ENCODE results near the gene VPS35L.
"Not testable (repeated sequence)": the region's sequence is repeated elsewhere in the genome, so short reads cannot be mapped to it uniquely, and the experiment has no call there.

The VPS35L gene

DNA sequence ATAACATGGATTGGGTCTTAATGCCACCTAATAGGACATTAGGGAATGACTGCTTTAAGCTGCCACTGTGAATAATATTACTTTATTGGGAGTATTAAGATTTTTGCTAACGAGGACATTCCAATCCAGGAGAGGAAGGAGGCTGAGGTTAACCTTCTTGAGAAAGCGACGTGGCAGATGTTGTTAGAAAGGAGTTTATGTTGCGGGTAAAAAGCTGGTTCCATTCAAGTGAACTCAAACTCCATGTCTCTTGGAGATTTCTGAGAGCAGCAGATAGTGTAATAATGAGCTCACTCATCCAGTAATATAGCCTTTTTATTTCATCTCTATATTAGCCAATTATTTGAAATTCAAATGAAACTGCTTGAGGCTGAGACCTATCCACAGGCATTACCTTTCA is 87.0 kb downstream of the VPS35L start:
- no peak overlapping the region for H3K4me3 ChIP-seq (ENCODE audit: low read depth, low read length)

DNA sequence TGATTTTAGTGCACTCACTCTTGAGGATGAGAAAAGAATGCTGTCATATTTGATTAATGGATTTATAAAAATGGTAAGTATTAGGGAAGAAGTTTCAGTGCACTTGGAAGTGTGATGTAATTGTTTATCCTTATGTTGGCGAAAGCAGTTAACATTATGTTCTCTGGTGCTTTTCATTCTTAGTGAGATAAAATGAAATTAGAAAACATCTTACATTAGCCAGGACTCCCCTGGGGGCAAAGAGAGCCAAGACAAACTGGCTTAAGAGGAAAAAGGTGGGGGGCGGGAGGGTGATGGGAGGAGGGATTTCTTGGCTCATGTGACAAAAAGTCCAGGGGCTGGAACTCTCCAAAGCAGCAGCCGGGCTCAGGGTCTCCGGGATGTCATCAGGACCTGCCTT is 89.4 kb downstream of the VPS35L start:
- no peak overlapping the region for H3K4me3 ChIP-seq (ENCODE audit: low read depth, low read length)

DNA sequence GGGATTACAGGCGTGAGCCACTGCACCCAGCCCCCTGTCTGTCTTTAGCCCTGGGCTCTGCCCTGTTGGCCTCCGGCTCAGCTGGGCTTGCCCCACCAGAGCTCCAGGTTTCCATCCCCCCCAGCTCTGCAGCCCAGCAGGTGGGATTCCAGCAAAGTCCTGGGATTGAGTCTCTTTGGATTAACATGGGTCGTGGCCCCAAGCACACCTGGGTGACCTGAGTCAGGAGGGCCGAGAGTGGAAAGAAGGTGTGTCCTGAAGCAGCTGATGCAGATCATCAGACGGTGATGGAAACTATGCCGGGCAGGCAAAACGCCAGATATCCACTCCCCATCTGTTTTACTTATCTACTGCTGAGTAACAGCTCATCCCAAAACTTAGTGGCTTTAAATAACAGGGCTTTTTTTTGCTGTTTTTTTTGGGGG is 90.1 kb downstream of the VPS35L start:
- H3K4me3 ChIP-seq (ENCODE audit: low read depth, low read length): no peak overlapping the region

- no peak overlapping the region for H3K4me3 ChIP-seq (ENCODE audit: low read depth, low read length)
Observed at GRCh38 chr16:19649980-19650379, 94.5 kb downstream of the VPS35L start.

- no peak overlapping the region for H3K4me3 ChIP-seq (ENCODE audit: low read depth, low read length)
Observed at GRCh38 chr16:19654147-19654546, 98.6 kb downstream of the VPS35L start.

- no peak overlapping the region for H3K4me3 ChIP-seq (ENCODE audit: low read depth, low read length)
Observed at GRCh38 chr16:19655242-19655777, 99.8 kb downstream of the VPS35L start.

GRCh38 chr16:19657831-19658230 is 102.3 kb downstream of the VPS35L start:
- H3K4me3 ChIP-seq (ENCODE audit: low read depth, low read length): no peak overlapping the region

GRCh38 chr16:19659554-19659953 is 104.1 kb downstream of the VPS35L start:
- no peak overlapping the region for H3K4me3 ChIP-seq (ENCODE audit: low read depth, low read length)

GRCh38 chr16:19660432-19660831 is 104.9 kb downstream of the VPS35L start:
- no peak overlapping the region for H3K4me3 ChIP-seq (ENCODE audit: low read depth, low read length)

GRCh38 chr16:19662351-19662750 is 106.8 kb downstream of the VPS35L start:
- no peak overlapping the region for H3K4me3 ChIP-seq (ENCODE audit: low read depth, low read length)

- H3K4me3 ChIP-seq (ENCODE audit: low read depth, low read length): no peak overlapping the region
Observed at GRCh38 chr16:19664166-19664565, 108.7 kb downstream of the VPS35L start.

GRCh38 chr16:19665313-19665712 is 109.8 kb downstream of the VPS35L start:
- H3K4me3 ChIP-seq (ENCODE audit: low read depth, low read length): not testable (repeated sequence)

DNA sequence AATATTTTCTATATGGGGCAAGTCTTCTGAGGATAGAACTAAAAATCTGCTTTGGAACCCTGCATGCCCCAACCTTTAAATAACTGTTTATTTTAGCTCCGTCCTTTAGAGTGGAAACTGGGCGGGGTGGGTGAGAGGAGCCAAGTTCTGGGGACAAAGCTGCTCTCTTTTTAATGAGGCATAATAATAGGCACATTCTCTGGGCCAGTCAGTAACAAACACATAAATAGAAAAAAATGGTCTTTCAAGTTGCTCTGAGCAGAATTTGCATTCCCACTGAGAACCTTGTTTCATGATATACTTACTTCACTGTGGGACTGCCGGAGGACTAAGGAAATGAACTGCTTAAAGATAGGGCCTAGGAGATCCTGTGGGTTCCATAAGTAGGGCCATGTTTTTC is 111.0 kb downstream of the VPS35L start:
- H3K4me3 ChIP-seq (ENCODE audit: low read depth, low read length): no peak overlapping the region

DNA sequence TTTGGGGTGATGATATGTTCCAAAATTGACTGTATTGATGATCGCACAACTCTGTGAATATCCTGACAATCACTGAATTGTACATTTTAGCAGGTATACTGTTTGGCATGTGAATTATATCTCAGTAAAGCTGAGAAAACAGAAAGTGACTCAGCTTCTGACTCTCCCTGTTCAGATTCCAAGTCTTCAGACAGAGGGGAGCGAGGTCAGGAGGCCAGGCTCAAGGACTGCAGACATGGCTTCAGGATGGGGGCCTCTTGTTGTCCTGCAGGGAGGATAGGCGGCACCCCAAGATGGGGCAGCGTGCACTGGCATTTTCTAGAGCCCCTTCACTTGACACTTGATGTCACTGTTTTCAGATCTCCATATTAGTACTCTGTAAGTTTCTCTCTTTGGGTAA is 116.9 kb downstream of the VPS35L start:
- H3K4me3 ChIP-seq (ENCODE audit: low read depth, low read length): no peak overlapping the region

DNA sequence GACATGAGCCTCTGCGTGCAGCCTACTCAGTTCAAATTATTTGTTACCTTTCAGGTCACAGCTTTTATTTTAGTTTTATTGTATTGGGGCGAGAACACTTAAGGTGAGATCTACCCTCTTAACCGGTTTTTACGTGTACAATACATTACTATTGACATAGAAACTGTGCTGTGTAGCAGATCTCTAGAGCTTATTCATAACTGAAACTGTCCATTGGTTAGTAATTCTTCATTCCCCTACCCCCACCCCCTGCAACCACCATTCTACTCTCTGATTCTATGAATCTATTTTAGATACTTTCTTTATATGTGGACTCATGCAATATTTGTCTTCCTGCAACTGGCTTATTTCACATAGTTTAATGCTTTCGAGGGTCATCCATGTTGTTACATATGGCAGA is 119.0 kb downstream of the VPS35L start:
- no peak overlapping the region for H3K4me3 ChIP-seq (ENCODE audit: low read depth, low read length)

- no peak overlapping the region for H3K4me3 ChIP-seq (ENCODE audit: low read depth, low read length)
Observed at GRCh38 chr16:19677402-19677801, 121.9 kb downstream of the VPS35L start.

- no peak overlapping the region for H3K4me3 ChIP-seq (ENCODE audit: low read depth, low read length)
Observed at GRCh38 chr16:19678804-19679203, 123.3 kb downstream of the VPS35L start.

DNA sequence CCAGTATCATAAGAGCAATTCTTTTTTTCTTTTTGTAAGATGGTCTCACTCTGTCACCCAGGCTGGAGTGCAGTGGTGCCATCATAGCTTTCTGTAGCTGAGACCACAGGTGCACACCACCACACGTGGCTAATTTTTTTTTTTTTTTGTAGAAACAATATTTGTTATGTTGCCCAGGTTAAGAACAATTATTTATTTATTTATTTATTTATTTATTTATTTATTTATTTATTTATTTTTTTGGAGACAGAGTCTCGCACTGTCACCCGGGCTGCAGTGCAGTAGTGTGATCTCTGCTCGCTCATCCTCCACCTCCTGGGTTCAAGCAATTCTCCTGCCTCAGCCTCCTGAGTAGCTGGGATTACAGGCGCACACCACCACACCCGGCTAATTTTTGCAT is 123.8 kb downstream of the VPS35L start:
- H3K4me3 ChIP-seq (ENCODE audit: low read depth, low read length): not testable (repeated sequence)

- H3K4me3 ChIP-seq (ENCODE audit: low read depth, low read length): no peak overlapping the region
Observed at GRCh38 chr16:19680881-19681340, 125.4 kb downstream of the VPS35L start.

DNA sequence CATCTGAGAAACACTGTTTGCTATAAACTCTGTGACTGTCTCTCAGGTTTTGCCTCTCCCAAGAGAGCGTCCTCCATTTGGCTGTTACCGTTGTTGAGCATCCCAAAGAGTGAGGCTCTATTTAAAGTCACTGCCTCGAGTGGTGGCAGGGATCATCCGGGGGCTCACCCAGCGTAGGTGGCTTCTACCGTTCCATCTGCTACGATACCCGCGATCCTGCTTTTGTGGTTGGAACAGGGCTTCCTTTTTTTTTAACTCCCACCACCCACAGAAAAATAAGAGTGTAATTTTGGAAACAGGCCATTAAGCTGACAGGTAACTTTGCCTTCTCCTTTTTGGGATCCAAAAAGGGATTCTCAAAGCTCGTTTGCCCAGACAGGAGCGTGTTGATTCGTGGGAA is 126.1 kb downstream of the VPS35L start:
- H3K4me3 ChIP-seq (ENCODE audit: low read depth, low read length): no peak overlapping the region

- no peak overlapping the region for H3K4me3 ChIP-seq (ENCODE audit: low read depth, low read length)
Observed at GRCh38 chr16:19683453-19684236, 128.1 kb downstream of the VPS35L start.

GRCh38 chr16:19685176-19685575 is 129.7 kb downstream of the VPS35L start:
- H3K4me3 ChIP-seq (ENCODE audit: low read depth, low read length): no peak overlapping the region

- H3K4me3 ChIP-seq (ENCODE audit: low read depth, low read length): no peak overlapping the region
Observed at GRCh38 chr16:19687279-19687678, 131.8 kb downstream of the VPS35L start.

Data from iPS-11a (cell line).